ENCODE data around the gene PPP6R2.

Gene PPP6R2

DNA sequence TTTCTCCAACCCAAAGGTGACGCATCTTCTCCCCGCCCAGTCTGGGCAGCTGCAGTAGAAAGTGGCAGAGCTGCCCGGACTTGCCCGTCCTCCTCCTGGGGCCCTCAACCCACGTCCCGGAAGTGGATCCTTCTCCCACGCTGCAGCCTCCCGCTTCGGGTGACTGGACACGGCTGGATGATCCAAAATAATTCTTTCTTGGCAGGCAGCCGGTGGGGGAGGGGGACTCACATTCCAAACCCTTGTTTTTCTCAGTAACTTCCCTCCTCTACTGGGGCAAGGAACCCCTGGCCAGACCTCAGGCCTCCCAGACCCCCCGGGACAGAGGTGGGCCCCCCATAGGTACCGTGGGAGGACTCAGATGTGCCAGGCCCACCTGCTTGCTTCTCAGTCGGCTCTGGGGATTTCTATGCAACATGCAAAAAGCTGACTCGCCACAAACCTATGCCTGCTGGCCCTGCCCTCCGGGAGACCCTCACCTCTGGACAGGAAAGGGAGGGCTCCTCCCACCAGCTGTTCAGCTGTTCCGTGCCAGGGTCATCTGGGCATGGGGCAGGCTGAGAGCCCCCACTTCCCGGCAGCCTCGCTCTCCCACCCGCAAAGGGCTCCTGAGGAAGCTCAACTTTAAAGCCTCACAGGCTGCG lies 37.1 kb upstream of the PPP6R2 start:
- peak; percentile 76 for DNase-seq (ENCODE audit: low spot score)

DNA sequence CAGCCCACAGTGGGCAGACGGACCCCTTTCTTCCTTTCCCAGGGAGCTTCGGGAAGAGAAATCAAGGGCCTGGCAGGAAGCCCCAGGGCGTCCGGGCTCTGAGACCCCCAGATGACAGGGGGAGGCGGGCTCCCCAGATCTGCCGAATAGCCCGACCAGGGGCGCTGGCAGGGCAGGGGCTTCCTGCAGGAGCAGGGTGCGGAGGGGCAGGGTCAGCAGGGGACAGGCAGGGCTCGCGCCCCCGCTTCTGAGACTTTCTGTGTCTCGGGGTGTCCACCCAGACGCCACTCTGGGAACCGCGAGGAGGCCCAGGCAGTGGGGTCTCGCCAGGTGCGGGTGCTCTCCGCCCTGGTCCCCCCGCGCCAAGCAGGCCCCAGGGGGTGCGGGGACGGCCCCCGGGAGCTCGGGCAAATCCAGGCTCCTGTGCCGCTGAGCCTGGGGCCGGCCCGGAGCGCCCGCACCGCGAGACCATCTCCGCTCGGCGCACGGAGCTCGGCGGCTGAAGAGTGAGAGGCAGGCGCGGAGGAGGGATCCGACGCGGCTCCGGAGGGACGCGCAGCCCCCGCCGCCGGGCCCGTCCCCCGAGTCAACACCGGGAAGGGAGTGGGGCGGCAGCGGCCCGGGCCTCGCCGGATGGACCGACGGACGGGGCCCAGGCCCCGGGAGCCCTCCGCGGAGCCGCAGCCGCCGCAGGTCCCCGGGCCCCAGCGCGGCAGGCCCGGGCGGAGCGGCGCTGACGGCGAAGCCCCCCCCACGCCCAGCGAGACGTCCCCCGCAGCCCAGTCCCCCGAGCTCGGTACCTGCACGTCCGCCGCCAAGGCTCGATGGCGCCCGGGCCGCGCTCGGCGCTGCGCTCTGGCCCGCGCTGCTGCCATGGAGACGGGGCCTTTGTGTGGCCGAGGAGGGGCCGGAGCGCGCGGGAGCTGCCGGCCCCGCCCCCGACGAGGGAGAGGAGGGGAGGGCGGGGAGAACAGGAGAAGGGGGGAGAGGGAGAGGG lies 36.1 kb upstream of the PPP6R2 start, which contains the start of gene PLXNB2:
PLXNB2 (minus strand) TSS at position 894 of the 997 bp plus-strand sequence. CDS start 17,062 bp downstream, outside the sequence.
- DNase-seq (ENCODE audit: low spot score): peak; percentile 54

DNA sequence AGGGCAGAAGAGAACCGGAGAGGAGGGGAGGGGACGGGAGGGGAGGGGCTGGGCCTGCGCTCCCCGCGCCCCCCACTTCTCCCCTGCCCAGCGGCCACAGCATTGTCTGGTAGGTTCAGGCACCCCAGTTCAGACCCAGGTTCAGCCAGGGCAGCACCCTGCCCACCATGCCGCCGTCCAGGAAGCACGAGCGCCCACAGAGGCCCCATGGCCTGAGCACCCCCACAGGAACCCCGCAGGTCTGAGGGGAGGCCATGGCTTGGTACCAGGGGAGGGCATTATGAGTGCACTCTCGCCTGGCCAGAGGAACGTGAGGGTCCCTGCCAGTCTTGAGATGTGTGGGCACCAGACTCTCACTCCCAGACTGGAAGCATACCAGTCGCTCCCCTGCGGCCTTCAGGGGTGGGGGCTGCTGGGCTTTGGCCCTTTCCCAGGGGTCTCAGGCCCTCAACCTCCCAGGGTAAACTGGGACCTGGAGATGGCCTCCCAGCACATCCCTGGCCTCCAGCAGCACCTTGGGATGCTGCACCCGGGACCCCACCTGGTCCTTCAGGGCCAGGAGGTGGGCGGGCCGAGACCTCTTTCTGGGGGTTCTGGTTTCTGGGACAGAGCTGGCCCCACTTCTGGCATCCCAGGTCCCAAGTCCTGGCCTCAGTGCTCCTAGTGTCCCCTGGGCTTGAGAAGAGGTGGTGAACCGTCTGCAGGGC lies 35.1 kb upstream of the PPP6R2 start:
- DNase-seq (ENCODE audit: low spot score): no peak

DNA sequence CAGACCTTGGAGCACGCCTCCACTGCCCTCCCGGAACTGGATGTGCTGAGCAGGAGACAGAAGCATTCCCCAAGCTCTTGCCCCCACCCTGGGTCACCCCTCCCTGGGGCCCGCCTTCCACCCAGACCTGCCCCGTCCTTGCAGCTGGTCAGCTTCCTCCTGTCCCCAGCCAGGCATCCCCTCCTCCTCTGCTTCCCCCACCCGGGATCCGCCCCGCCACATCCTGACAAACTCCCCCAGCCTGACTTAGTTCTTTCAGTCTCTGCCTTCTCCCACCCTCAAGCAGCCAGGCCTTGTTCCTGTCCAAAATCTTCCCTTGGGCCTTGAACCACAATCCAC lies 34.6 kb upstream of the PPP6R2 start:
- no peak for DNase-seq (ENCODE audit: low spot score)

- no peak for DNase-seq (ENCODE audit: low spot score)
Measured at GRCh38 chr22:50308986-50309600, 34.0 kb upstream of the PPP6R2 start.

DNA sequence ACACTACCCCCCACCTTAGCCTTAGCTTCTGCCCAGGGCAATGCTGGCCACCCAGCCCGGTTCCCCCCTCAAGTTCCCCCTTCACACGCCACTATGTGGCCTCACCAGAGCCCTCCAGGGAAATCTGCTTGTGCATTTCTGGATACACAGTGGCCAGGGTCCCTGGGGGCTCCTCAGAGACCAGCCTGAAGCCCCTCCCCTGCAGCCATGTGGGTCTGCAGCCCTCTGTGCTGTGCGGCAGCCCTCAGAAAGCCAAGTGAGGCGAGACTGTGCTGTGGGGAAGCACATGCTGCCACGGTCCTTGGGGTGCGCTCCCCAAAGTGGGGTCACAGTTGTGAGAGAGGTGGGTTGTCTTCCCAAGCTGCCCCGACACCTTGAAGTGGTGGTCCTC lies 33.5 kb upstream of the PPP6R2 start:
- DNase-seq (ENCODE audit: low spot score): no peak

DNA sequence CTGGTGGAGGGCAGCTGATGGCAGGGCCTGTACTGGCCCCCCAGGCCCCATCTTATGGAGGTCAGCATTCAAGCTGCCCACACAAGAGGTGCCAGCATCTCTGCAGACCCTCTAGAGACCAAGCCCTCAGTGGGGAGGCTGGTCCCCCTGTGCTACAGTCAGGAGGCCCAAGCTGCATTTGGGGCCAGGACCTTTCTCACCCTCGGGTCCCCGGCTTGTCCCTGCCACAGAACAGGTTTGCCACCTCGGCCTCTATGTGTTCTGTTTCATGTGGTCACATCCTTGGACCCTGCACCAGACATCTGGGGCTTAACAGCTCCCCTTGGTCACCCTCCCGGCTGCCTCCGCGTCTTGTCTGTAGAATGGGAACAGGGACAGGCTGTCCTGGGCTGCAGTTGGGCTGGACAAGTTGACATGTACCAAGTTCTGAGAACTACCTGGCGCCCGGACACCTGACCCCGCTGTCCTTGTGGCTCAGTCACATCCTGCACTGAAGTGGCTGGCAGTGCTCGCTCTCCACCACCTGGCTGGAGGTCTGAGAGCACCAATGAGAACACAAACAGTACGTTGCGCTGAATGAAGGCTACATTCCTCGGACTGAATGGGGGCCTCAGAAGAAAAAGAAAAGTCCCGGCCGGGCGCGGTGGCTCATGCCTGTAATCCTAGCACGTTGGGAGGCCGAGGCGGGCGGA lies 33.0 kb upstream of the PPP6R2 start:
- no peak for DNase-seq (ENCODE audit: low spot score)

GRCh38 chr22:50310949-50311444 lies 32.1 kb upstream of the PPP6R2 start:
- no peak for DNase-seq (ENCODE audit: low spot score)

DNA sequence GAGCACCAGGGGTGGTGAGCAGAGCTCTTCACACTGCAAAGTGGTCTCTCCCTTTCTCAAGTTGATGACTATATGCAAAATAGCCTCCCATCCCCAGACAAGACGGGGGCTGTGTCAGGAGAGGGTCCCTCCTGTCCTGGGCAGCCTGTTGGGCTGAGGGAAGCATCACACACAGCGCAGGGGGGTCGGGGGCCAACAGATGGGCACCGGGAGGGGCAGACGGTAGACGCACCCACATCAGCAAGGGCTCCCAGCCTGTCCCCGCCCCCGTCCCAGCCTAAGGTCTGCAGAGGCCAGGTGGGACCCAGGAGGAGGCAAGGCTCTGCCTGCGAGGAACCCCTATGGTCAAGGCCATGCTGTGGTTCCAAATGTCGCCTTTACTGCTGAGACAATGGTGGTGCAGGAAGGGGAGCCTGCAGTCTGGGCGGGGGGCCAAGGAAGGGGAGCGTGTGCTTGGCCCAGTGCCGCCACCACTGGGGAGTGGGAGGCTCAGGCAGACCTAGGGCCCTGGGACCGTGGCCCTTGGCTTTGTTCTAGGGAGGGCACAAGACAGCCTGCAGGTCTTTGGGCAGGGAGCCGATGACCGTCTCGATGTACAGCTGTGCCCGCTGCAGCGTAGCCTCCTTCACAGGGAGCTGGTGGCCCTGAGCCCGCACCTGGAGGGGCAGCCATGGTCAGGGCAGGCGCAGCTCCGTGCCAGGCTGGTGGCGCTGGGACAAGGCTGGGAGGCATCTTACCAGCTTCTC lies 31.3 kb upstream of the PPP6R2 start:
- DNase-seq (ENCODE audit: low spot score): no peak

DNA sequence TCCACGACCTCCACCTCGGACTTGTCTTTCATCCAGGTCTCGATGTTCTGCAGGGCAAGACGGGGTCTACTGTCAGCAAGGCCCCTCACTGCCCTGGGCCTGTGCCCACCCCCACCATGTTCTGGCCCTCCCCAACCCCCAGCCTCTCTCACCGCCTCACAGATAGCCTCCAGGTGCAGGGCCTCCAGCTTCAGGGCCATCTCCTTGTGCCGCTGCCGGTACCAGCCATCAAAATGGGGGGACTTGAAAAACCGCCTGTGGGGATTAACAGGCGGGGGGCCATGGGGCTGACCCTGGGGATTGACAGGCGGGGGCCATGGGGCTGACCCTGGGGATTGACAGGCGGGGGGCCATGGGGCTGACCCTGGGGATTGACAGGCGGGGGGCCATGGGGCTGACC lies 30.8 kb upstream of the PPP6R2 start:
- DNase-seq (ENCODE audit: low spot score): no peak

DNA sequence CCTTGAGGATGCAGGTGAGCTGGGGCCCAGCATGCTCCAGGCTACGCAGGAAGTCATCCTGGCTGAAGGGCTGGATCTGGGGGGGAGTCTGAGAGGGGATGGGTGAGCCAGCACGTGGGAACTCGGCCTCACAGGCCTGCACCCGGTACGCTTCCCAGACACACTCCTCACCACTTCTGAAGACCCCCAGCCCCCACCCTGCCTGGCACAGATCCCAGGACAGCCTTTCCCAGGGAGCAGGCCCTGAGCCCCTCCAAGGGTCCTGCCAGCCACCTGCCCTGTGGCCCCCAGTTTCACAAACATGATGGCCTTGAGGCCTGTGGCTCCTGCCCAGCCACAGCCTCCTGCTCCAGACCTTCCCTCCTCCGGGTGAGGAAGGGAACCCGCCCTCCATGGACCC lies 30.1 kb upstream of the PPP6R2 start:
- no peak for DNase-seq (ENCODE audit: low spot score)

- DNase-seq (ENCODE audit: low spot score): no peak
Measured at GRCh38 chr22:50313600-50313999, 29.5 kb upstream of the PPP6R2 start.

DNA sequence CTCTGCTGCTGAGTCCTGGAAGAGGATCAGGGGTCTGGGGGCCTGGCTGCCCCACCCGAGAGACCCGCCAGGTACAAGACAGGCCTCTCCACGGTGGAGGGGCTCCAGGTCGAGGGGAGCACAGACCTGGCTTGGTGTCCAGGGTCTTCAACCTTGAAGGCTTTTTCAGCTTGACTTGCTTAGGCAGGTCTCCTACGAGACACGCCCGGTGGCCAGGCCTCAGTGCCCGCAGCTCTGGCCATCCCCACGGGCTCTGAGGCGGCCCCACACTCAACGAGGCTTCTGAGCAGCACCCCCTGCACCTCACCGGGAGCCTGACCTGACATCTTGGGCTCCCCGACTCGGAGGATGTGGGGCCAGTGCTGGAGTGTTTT lies 29.1 kb upstream of the PPP6R2 start:
- DNase-seq (ENCODE audit: low spot score): no peak

DNA sequence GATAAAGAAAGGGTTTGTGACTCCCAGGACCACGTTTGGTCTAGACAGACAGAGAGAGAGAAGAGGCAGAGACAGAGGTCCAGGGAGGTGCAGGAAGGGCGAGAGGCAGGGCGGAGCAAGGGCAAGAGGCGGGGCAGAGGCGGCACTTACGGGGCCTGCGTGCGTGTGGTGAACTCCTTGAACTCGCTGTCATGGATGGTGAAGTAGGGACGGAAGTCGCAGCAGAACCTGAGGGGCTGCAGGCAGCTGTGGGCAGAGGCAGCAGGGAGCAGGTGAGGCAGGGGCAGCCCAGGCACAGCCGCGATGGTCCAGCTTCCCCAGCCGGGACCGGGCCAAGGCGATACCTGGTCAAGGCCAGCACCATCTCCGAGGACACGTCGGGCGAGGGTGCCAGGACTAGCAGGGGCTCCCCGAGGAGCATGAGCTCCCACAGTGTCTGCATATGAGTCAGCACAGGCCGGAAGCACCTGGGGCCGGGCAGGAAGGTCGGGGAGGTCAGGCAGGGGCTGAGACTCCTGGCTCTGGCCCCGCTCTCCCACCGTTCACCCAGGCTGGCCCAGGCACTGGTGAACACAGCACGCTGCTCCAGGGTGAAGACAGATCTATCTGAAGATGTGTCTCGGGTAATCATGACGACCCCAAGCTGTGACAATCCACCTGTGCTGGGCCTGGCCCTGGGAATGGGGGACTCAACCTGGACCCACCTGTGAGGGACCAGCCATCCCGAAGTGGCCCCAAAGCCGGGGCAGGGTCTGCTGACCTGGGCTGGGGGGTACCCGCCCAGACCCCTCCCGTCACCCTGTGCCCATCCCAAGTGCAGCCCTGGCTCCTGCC lies 28.5 kb upstream of the PPP6R2 start:
- no peak for DNase-seq (ENCODE audit: low spot score)

- no peak for DNase-seq (ENCODE audit: low spot score)
Measured at GRCh38 chr22:50315289-50316113, 27.6 kb upstream of the PPP6R2 start.

DNA sequence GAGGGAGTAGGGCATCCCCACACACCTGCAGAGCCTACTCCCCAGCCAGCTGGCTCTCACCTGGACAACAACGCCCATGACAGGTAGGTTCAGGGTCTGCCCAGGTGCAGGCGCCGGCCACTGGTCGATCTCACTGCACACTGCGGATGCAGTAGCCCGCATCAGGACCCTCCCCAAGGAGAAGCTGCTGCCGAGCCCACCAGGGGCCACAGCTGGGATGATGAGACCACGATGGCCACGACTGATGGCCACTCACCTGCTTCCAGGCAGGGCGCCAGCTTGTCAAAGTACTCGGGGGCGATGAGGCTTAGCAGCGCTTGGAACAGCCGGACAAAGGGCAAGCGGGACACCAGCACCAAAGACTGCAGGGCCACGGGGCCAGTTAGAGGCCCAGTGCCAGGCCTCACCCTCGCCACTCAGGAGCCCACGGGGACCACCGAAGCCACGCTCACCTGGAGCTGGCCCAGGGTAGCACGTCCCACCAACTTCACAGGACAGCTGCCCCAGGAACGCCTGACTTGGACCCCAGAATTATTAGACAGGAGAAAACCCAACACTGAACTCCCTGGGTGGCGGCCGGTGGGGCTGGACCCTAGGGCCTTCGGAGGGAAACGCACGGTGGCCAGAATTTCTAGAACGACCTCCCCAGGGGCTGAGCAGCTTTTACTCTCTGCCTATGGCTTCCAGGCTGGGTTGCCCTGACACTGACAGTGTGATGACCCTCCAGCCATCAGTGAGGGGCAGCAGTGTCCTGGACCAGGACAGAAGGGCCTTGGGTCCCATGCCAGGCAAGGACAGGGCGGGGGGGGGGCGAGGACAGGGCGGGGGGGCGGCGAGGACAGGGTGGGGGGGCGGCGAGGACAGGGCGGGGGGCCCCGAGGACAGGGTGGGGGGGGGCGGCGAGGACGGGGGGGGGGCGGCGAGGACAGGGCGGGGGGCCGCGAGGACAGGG lies 26.7 kb upstream of the PPP6R2 start:
- DNase-seq (ENCODE audit: low spot score): no peak

DNA sequence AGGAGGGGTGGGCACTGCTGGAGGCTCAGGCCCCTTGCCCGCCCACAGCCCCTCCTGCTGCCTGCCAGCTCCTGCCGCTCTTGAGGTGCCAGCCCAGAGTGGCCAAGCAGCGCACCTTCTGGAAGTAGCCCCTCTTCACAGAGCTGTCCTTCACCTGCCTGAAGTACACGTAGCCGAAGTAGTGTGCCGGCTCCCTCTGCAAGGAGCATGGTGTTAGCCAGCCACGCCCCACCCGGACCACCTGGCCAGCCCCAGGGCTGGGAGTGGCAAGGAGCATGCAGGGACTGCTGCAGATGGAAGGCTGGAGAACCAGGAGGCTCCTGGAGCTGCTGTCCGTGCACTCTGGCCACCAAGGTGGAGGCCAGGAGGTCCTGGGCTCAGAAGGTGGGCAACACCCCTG lies 25.9 kb upstream of the PPP6R2 start:
- DNase-seq (ENCODE audit: low spot score): no peak

DNA sequence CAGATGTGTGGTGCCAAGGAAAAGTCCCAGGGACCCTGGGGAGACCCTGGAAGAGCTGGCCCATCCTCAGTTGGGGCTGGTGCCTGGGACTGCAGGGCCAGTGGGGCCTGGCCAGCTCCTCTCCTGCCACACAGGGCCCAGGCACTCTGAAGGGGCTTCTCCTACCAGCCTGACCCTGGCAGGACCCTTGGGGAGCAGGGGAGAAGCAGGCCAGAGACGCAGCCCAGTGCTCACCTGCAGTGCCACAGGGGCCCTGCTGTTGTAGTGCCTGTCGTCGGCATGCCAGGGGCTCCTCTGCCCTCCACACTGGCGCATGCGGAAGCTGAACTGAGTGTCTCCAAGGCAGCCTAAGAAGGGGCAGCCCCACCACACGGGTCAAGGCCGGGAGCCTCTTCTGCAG lies 25.5 kb upstream of the PPP6R2 start:
- DNase-seq (ENCODE audit: low spot score): no peak
